T1000 (cell line): ENCODE results near the gene KRT78.
"Not testable (repeated sequence)": the region's sequence is repeated elsewhere in the genome, so short reads cannot be mapped to it uniquely, and the experiment has no call there.

Experiments used
- DNase-seq: peaks from one replicate; lab custom pipeline; 2025; ENCODE audit warnings: mixed read lengths; lab: John Stamatoyannopoulos, UW

Gene KRT78

DNA sequence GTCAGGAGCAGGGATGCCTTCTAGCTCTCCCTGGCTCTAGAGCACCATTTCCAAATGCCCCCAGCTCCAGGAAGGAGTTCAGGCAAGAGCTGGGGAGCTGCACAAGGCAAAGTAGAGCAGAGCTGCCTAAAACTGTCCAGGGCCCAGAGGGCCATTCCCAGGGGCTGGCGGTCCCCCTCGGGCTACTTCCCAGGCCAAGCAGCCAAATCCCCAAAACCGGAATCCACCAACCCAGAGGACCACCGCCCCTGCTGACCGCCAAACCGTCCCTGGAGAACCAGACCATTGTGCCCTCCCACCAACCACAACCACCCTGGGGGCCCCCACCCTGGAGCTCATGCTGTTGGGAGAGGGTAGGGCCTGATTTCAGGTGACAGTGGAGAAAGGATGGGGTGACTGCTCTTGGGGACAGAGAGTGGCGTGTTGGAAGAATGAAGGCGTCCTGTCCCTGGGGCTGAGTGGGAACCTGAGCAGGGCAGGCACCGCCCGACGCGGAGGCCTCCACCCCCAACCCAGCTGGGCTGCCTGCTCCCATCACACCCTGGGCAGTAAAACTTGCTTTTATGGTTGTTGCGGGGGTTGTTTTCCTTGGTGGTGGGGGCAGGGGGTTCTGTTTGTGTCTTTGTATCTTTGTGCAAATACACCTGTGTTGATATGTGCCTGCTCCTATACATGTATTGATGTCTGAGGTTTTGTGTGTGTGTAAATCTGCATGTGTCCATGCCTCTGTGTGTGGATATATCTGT lies 24.0 kb upstream of the KRT78 start:
- no peak for DNase-seq

DNA sequence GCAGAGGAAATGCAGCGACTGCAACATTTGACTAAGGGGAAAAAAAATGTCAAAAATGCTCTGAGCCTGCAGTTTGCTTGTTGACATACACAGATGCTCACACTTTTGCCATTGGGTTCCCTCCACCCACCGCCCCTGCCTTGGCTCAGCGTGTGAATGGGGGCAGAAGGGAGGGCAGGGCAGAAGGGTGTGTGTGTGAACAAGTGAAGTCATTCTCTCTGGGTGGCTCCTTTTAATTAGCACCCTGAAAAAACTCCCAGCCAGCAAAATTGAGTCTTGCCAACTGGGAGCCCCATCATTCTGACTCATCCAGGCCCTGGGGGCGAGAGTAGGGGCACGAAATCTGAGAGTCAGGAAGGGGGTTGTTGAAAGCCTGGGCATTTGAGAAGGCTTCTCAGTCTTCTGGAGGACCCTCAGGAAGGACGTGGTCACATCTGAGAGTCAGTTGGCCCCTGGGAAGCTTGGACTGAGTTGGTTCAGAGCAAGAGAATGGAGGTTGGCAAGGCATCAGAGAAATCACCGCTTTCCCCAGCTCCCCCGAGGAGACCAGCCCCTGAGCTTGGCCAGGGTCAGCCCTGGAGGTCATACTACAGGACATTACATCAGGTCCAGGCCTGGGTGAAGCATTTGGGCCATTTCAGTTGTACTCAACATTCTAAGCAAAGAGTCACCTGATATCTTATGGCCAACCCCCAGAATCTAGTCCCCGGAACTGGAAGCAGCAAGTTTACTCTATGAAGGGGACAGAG lies 22.7 kb upstream of the KRT78 start:
- DNase-seq = peak; percentile 70

DNA sequence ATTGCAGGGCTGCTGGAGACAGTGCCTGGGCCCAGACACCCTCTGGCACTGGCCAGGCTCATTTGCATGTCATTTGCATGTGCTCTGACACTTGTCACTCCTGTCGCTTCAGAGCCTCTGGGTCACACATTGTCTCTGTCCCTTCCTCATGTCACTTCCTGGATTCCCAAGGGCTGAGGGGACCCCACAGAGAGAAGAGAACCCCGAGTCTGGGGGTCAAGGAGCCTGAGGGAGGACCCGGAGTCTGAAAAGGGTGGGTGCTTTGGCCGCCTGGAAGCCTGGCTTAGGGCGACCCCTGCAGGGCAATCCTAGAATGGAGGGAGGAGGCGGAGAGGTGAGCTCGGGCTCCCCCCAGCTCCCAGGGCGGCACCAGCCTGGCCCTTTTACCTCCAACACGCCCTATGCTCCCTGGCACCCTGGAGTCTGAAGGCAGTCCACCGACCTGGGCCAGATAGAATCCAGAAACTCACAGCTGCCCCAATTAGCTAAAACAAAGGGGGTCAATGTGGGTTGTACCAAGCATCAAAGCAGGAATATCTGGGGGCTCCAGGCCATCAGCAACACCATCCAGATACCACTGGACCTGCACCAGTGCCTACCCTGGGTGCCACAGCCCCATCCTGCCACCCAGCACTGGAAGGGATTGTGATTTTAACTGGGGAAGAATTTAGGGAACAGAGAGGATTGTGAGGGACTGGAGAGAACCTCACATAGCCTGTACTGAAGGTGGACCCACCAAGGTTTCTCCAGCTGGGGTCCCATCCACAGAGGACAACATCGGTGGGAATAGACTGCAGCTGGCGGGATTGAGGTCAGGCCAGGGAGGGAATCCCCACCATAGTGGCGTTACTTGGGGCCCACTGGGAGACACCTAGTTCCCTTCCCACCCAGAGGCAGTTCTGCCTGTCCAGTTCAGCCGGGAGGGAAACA lies 21.8 kb upstream of the KRT78 start:
- no peak for DNase-seq

- no peak for DNase-seq
Measured at GRCh38 chr12:52867642-52868041, 18.8 kb upstream of the KRT78 start.

DNA sequence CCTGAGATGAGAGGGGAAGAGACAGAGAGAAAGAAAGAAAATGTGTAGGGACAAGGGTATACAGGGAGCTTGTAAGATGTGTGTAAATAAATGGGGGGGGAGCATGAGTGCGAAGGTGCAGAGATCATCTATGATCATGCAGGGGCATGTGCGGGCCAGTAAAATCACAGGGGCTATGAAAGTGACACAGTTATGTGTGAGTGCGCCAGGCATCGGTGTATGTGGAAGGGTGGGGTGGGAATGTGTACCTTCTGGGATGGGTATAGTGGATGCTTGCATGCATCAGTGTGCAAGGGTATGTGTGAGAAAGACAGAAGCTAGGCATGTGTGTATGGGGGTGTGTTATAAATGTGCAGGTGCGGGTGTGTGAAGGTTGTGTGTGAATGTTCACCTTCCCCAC lies 18.4 kb upstream of the KRT78 start:
- DNase-seq = no peak

- DNase-seq = no peak
Measured at GRCh38 chr12:52865090-52865944, 16.5 kb upstream of the KRT78 start.

- DNase-seq = no peak
Measured at GRCh38 chr12:52862023-52862422, 13.2 kb upstream of the KRT78 start.

- DNase-seq = no peak
Measured at GRCh38 chr12:52861511-52861910, 12.7 kb upstream of the KRT78 start.

DNA sequence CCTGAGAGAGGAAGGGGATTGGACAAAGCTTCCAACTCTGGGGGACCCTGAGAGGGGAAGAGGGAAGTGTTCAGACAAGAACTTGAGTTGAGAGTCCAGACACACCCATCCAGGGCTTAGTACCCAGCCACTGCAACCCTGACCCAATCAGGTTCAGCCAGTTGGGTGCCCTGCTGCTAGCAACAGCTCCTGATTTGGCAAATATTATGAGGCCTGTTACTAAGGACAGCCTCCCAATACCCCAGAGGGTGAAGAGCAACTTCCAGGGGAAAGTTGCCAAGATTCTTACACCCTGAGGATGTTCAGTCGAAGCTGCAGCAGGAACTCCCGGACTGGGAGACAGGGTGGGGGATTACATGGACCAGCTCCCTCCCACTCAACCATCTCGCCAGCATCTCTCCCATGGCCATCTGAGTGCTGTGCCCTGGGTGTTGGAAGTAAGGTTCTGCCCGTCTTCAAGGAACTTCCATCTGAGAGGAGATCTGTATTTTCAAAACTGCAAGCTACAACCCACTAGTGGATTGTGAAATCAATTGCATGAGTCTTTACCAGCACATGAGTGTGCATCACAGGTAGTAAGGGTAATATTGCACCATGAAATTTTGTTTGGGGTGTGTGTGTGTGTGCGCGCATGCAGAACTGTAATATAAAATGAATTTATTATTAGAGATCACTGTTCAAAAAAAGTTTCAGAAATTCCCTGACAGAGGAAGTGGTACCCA lies 11.5 kb upstream of the KRT78 start:
- DNase-seq = no peak

GRCh38 chr12:52857500-52857899 lies 8.7 kb upstream of the KRT78 start:
- no peak for DNase-seq

DNA sequence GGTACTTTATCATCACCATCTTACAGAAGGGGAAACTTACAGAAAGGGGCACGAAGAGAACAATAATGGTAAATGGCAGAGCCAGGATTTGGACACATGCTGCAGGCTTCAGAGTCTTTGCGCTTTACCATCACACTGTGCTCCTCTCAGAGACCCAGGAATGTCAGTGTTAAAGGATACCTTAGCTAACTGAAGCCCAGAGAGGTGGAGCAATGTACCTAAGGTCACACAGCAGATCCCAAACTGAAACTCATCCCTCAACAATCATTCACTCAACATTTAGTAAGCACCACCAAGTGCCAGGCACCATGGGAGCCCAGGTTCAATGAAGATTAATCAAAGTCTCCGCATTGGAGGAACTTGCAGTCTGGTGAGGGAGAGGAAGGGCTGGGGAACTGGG lies 8.0 kb upstream of the KRT78 start:
- DNase-seq = no peak

GRCh38 chr12:52856077-52856476 lies 7.3 kb upstream of the KRT78 start:
- not testable (repeated sequence) for DNase-seq

DNA sequence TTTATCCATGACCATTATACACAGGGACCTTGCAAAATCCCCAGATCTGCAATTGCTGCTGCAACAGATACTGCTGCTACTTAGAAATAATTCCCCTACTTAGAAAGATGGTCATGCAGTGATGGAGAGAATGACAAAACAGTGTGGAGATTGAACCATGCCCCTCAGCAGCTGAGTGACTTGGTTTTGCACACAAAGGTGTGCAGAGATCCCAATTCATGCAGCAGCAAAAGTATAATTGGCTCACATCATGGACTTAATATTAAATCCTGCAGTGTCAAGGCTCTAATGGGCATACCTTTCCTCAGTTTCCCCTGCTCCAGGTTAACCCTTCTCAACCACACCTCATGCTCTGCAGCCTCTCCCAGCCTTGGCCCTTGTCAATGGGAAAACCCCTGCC lies 3.0 kb upstream of the KRT78 start:
- no peak for DNase-seq

GRCh38 chr12:52850681-52851080 lies 1.9 kb upstream of the KRT78 start:
- no peak for DNase-seq

- no peak for DNase-seq
Measured at GRCh38 chr12:52849511-52849910, 717 bp upstream of the KRT78 start.

DNA sequence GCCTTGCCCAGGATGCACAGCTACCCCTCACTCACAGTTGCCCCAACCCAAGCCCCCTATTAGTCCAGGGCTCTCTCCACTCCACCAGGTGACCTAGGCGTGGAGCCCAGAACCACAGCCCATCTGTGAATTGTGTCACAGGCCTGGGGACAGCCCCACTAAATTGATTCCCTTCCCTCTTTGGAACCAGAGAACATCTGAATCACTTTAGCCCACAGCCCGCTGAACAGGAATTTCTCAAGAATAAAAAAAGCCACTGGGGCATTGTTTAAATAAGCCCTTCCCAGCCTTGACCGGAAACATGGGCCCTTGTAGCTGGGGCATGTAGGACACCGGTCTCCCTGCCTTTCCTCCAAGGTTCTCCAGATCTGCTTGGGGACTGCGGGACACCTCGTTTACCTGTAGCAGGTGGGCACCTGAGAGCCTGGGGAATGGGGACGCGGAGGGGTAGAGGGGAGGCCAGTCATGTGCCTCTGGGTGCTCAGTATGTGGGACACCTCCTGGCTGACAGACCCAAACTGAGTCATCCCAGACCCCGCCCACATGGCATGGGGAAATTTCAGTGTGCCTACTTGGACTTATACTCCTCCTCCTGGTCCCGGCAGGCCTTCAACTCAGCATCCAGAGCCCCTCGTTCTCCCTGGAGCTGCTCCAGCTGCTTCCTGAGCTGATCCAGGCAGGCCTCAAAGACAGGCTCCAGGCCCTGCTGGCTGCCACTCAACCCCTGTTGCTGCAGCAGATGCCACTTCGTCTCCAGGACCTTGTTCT lies 1.3 kb downstream of the KRT78 start:
- no peak for DNase-seq

DNA sequence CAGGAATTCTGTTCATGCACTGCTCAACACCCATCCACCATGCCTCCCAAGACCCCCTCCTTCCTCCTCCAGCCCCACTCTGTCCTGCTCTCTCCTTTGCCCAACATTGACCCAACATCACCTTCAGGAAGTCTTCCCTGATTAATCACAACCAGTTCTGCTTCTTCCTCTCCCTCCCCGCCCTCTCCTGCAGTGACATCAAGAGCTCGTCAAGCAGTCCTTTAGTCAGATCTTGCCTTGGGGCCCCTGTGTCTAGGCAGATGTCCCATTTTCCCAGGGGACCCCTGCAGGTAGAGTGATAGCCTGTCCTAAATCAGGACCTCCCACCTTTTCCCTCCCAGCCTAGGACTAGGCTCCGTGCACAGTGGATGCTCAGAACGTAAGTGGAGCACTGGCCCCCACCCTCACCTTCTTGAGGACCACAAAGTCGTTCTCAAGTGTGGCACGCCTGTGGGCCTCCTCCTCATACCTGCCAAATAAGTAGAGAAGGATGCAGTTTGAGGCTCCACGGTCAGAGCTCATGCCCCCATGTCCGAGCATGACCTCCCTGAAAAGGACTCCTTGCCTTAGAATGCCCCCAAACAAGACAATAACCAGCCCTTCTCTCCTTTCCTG lies 2.3 kb downstream of the KRT78 start:
- no peak for DNase-seq

DNA sequence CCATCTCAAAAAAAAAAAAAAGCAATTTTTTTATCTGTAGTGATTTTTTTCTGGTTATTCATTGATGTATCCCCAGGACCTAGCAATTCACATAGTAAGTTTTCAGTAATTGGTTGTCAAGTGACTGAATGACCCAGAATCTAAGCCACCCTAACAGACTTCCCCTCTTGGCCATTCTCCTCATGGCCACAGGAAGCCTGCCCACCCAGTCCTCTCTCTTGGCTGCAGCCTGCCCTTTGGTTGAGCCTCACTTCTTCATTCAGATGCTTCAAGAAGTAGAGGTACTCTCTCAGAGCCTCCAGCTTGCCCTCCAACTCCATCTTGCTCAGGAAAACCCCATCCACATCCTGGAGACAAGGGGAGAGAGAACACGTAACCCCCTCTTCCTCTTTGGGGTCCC lies 2.8 kb downstream of the KRT78 start:
- no peak for DNase-seq

DNA sequence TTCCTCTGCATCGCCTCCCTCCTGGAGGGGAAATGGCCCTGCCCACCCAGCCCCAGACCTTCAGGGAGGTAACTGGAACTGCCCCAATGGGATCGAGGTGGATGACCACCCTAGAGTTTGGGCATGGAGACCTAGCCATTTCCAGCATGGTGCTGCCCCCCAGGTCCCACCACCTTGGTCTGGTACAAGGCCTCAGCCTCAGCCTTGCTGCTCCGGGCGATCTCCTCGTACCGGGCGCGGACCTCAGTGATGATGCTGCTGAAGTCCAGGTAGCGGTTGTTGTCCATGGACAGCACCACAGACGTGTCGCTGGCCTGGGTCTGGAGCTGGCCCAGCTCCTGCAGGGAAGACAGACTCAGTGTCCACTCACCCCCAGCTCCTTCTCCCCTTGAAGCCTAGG lies 4.4 kb downstream of the KRT78 start:
- no peak for DNase-seq
